Mucosa of descending colon (tissue), 3 donors: Measurements from ENCODE around the gene LHPP. TPM values are rescaled to one million over a fixed set of nuclear protein-coding genes. Genes with fewer than 3 reads are reported as not detected.

ENCODE experiments used
- ATAC-seq: fragments of 200-7000 bp; cut with Tn5 transposase; one replicate; pipeline ENCODE4 v1.9.1; 2020; ENCODE audit warnings: mild to moderate bottlenecking, moderate library complexity
- DNase-seq, 3 donors: peaks; one replicate each; pipeline ENCODE4 v3.0.0-alpha.2; 2020
- H3K36me3 ChIP-seq: fragments of 200-600 bp; one replicate; pipeline ENCODE4 v1.8.0; 2021; ENCODE audit warnings: low read depth, mild to moderate bottlenecking
- H3K4me1 ChIP-seq: fragments of 200-600 bp; one replicate; pipeline ENCODE4 v1.8.0; 2021; ENCODE audit warnings: low read depth, mild to moderate bottlenecking
- H3K4me3 ChIP-seq: fragments of 200-600 bp; one replicate; pipeline ENCODE4 v1.8.0; 2021; ENCODE audit warnings: mild to moderate bottlenecking
- H3K9me3 ChIP-seq: fragments of 200-600 bp; one replicate; pipeline ENCODE4 v1.8.0; 2021; ENCODE audit warnings: mild to moderate bottlenecking
- intact Hi-C, 2 donors: fragments of 100-400 bp; cut with DNase I in 1 of 2; cut with micrococcal nuclease in 1 of 2; formaldehyde crosslinking; loops; one replicate each; pipeline versions ENCODE4 v1.11.0 to v1.11.1; 2022; cut with DNase I, micrococcal nuclease
- total RNA-seq, 3 donors: library from RNA; stranded (reverse); fragmentation: NEBNext Ultra II Directional in 2 of 3; extraction: Animal tissue kit (Norgen Biotek cat#: 25700) in 2 of 3; gene quantifications; one replicate each; pipeline versions ENCODE4 v1.2.1 to v1.2.4, GENCODE V29; 2021 to 2023
- TF ChIP-seq, protein P1 (sequence below): fragments of 200-600 bp; IDR thresholded peaks from one replicate; pipeline ENCODE4 v1.8.0; 2022; ENCODE audit warnings: antibody characterized with exemption, mild to moderate bottlenecking
- donor health status: DM: no; HTN: no; CAD: no; lungs with moderate emphysema.
- donor health status: DM: no; HTN: no; CAD: no.
- donor health status: DM: no; HTN: yes; CAD: no.

LHPP gene
- total RNA-seq, 3 donors from 2014 or later, result 19.7 to 46.7 (median 26.5) TPM

DNA sequence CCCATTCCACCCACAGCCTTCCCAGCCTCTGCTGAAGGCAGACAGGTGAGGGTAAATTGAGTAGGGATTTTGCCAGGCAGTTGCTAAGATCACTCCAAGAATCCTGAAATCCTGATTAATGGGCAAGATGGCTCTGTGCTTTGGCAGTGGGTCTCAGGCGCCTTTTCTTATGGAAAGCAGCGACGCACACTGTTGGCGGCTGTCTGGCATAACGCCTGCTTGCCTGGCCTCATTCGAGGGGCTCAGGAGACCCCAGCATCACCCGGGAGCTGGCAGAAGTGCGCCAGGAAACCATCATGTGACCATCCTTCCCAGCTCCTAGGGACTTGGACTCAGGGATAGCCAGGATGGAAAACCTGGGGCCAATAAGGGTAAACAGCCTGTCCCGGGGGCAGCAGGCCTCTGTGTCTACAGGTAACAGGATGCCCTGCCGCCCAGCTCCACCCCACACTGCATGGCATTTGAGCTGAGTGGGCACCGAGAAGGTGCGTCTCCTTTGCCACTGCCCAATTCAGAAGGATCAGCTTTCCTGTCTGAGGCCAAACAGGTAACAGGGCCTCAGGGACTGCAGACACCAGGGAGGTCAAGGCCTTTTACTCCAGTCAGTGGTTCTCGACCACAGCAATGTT is 184.0 kb downstream of the LHPP start:
- ATAC-seq (no peak), DNase-seq (peak in 1 of 3 donors; percentile 44)
- H3K9me3 ChIP-seq, result no peaks in the 10 kb centered on the region
- H3K4me3 ChIP-seq, result no peak overlapping the region
- intact Hi-C loops, result loop anchor here (10.0 kb wide), 1 partner anchor 99 kb away; the partner anchor contains the start of gene FAM53B (in 2 of the 2)
- TF ChIP-seq, protein P1, sequence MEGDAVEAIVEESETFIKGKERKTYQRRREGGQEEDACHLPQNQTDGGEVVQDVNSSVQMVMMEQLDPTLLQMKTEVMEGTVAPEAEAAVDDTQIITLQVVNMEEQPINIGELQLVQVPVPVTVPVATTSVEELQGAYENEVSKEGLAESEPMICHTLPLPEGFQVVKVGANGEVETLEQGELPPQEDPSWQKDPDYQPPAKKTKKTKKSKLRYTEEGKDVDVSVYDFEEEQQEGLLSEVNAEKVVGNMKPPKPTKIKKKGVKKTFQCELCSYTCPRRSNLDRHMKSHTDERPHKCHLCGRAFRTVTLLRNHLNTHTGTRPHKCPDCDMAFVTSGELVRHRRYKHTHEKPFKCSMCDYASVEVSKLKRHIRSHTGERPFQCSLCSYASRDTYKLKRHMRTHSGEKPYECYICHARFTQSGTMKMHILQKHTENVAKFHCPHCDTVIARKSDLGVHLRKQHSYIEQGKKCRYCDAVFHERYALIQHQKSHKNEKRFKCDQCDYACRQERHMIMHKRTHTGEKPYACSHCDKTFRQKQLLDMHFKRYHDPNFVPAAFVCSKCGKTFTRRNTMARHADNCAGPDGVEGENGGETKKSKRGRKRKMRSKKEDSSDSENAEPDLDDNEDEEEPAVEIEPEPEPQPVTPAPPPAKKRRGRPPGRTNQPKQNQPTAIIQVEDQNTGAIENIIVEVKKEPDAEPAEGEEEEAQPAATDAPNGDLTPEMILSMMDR, result no peak
- H3K4me1 ChIP-seq, result peaks cover 33% of the 10 kb centered on the region
- H3K36me3 ChIP-seq, result no peaks in the 10 kb centered on the region

DNA sequence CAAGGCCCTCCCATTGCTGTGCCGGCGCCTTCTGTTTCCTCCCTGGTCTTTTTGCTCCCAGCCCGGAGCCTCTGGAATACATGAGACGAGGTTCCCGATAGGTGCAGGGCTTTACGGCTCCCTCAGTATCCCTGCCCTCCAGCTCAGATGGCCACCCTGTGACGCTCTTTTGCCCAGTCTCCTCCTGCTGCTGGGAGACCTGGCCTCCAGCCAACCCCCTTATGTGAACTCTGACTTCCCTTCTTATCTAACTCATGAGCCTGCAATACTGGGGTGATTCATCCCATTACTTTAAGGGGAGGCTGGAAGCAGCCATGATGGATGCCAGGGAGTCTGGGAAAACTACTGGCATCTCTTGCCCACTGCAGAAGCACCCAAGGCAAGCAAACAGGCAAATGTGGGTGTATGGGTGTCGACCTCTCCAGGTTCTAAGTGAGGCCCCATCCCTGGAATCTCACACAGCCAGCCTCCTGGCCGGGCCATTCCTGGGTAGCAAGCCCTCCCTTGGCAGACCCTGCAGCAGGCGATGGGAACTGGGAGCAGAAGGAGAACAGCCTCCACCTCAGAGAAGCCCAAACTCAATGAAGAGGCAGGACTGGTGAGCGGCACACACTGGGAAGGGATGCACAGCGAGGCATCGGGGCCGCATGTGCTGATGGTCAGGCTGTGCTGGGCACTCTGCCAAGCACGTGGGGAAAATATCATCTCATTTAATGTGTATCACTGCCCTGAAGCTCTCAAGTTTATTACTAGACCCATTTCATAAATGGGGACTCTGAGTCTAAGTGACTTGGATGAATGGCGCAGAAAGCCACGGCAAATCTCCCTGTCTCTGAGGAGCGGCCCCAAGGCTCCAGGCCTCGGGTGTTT is 185.1 kb downstream of the LHPP start:
- no peaks in the 10 kb centered on the region for H3K9me3 ChIP-seq
- no peak overlapping the region for H3K4me3 ChIP-seq
- TF ChIP-seq, protein P1, result no peak
- no peaks in the 10 kb centered on the region for H3K36me3 ChIP-seq
- ATAC-seq (peak; percentile 8), DNase-seq (peak in 2 of 3 donors; percentile 64 to 75)
- H3K4me1 ChIP-seq, result peaks cover 34% of the 10 kb centered on the region
- intact Hi-C loops, result loop anchor here (10.0 kb wide), 1 partner anchor 98 kb away; the partner anchor contains the start of gene FAM53B (in 2 of the 2)

DNA sequence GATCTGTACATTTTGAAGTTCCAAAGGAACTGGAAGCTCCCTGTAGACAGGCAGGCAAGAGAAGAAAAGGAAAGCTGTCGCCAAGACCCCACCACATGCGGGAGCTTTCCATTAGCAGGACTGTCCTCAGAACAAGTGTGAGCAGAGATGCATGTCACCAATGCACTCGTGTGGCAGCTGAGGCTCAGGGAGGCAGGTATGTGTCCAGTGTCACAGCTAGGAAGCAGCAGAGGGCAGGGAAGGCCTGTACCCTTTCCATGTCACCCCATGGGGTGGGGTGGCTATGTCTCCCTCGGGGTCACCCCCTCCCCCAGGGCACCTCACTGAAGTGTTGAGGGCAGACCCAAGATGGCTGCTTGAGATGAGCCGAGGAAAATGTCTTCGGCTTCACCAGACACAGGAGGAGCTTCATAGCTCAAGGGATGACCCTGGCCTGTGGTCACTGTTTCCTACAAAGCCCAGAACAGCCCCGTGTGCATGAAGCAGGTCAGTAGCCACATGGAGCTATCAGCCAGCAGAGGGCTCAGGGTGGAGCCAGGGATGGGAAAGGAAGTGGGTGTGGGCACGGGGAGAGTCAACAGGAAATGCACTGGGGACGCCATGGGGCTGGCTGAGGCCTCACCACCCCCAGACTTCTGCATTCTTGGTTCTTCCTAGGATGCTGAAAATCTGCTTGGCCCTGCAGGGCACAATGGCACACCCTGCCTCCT is 186.0 kb downstream of the LHPP start:
- intact Hi-C loops, result loop anchor here (10.0 kb wide), 1 partner anchor 97 kb away; the partner anchor contains the start of gene FAM53B (in 2 of the 2)
- Histone ChIP-seq H3K4me1 (peaks cover 34% of the 10 kb centered on the region), H3K4me3 (no peak overlapping the region), H3K36me3 (no peaks in the 10 kb centered on the region), H3K9me3 (no peaks in the 10 kb centered on the region)
- TF ChIP-seq, protein P1, result no peak
- ATAC-seq, result peak; percentile 86
- DNase-seq, result peak; percentile 78 to 89 (median 79)

DNA sequence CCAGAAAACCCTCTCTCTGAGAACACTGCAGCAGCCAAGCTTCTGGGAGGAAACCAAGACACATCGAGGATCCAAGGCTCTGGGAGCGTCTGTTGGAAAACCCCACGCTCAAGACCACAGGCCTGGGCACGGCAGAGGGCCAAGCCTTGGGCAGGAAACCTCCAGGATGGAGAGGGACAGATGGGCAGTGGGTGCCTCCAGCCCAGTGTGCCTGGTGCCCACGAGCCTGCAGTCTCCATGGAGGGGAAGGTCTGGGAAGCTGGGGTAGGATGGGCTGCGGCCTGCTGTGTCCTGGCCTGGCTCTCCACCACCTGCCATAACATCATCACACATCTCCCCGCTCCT is 186.5 kb downstream of the LHPP start:
- DNase-seq (peak in 1 of 3 donors; percentile 64), ATAC-seq (peak; percentile 1)
- Histone ChIP-seq H3K4me3 (no peak overlapping the region), H3K9me3 (no peaks in the 10 kb centered on the region), H3K4me1 (peaks cover 34% of the 10 kb centered on the region), H3K36me3 (no peaks in the 10 kb centered on the region)
- TF ChIP-seq, protein P1, result no peak
- intact Hi-C loops, result loop anchor here (10.0 kb wide), 1 partner anchor 97 kb away; the partner anchor contains the start of gene FAM53B (in 2 of the 2)

DNA sequence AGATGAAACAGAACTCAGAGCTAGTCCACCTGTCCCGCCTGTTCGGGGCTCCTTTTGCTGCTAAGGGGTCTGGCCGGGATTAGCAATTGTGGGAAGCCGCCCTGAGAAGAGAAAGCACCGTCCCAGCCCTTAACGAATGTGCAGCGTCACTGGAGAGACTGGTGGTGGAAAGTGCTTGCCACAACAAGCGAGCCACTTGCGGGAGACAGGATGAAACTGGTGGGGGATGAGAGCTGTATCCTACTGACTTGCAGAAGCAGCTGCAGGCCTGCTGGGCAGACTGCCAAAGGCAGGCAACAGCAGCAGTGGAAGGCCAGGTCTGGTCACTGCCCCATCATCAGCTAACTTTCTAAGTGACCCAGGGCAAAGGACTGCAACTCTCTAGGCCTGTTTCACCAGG is 187.1 kb downstream of the LHPP start:
- peak; percentile 57 to 85 (median 61) for DNase-seq
- intact Hi-C loops, result loop anchor here (10.0 kb wide), 1 partner anchor 96 kb away; the partner anchor contains the start of gene FAM53B (in 2 of the 2)
- no peak overlapping the region for H3K4me3 ChIP-seq
- ATAC-seq, result peak; percentile 30
- peaks cover 34% of the 10 kb centered on the region for H3K4me1 ChIP-seq
- H3K9me3 ChIP-seq, result no peaks in the 10 kb centered on the region
- no peaks in the 10 kb centered on the region for H3K36me3 ChIP-seq
- TF ChIP-seq, protein P1, result no peak
